GM13977 (cell line): ENCODE results near the gene AKT3.

Experiments
- DNase-seq: peaks from one replicate; pipeline ENCODE4 v3.0.0; 2012; ENCODE audit warnings: low spot score
- CTCF ChIP-seq: IDR thresholded peaks from 2 replicates; pipeline ENCODE4 v1.5.1; 2012; ENCODE audit warnings: mild to moderate bottlenecking, control low read depth; ENCODE audit not compliant: insufficient read depth; ENCODE audit errors: extremely low read depth, missing control alignments
- in situ Hi-C: fragments of 300-500 bp; cut with MboI; formaldehyde crosslinking; loops from one replicate; pipeline ENCODE4 v1.12.0; 2022; ENCODE audit warnings: low sequenced_read_pairs, low pct_unique_long_range_greater_than_20kb, mixed read lengths, inconsistent platforms; ENCODE audit not compliant: unreplicated experiment

AKT3 gene

GRCh38 chr1:243605604-243606003, 244.4 kb downstream of the AKT3 start:
- in situ Hi-C loops = no loop called here
- DNase-seq = no peak
- TF ChIP-seq CTCF = no peak

GRCh38 chr1:243601720-243602119, 248.3 kb downstream of the AKT3 start:
- in situ Hi-C loops = no loop called here
- no peak for DNase-seq
- TF ChIP-seq CTCF = no peak

GRCh38 chr1:243598433-243598832, 251.6 kb downstream of the AKT3 start:
- no peak for TF ChIP-seq CTCF
- in situ Hi-C loops = no loop called here
- DNase-seq = no peak

GRCh38 chr1:243597383-243597782, 252.7 kb downstream of the AKT3 start:
- no peak for DNase-seq
- in situ Hi-C loops = no loop called here
- TF ChIP-seq CTCF = no peak

GRCh38 chr1:243596431-243597062, 253.5 kb downstream of the AKT3 start:
- in situ Hi-C loops = no loop called here
- TF ChIP-seq CTCF = no peak
- peak; percentile 50 for DNase-seq

- no peak for TF ChIP-seq CTCF
- no peak for DNase-seq
- in situ Hi-C loops = no loop called here
Observed at GRCh38 chr1:243595527-243596210, 254.4 kb downstream of the AKT3 start.
